ENCODE results near the gene EBF4.

DNA sequence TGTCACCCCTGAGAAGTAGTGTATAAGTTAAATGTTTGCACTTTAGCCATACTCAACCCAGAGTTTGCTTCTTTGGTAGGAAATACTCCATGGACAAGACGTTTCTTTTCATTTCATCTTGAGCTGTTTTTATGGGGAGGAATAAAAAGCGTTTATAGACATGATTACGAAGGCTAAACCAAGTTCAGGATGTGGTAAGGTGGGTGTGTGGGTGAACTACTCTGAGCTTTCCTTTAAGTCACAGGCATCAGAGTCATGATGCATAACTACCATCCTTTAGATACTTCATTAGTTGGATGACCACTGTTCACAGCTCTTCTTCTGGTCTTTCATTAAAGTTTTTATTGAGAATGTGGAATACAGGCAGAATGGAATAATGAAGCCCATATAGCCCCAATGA, 48.9 kb downstream of the EBF4 start:
- TF ChIP-seq, protein P1, sequence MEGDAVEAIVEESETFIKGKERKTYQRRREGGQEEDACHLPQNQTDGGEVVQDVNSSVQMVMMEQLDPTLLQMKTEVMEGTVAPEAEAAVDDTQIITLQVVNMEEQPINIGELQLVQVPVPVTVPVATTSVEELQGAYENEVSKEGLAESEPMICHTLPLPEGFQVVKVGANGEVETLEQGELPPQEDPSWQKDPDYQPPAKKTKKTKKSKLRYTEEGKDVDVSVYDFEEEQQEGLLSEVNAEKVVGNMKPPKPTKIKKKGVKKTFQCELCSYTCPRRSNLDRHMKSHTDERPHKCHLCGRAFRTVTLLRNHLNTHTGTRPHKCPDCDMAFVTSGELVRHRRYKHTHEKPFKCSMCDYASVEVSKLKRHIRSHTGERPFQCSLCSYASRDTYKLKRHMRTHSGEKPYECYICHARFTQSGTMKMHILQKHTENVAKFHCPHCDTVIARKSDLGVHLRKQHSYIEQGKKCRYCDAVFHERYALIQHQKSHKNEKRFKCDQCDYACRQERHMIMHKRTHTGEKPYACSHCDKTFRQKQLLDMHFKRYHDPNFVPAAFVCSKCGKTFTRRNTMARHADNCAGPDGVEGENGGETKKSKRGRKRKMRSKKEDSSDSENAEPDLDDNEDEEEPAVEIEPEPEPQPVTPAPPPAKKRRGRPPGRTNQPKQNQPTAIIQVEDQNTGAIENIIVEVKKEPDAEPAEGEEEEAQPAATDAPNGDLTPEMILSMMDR (conservative IDR thresholded peaks at IDR 0.05), result no peak
- TF ChIP-seq ZFX (IDR thresholded peaks at IDR 0.05), result no peak

Measured in C4-2B (cell line).